IMR-90 (cell line): ENCODE results near the gene STOX2. TPM values are rescaled to one million over a fixed set of nuclear protein-coding genes. Genes with fewer than 3 reads are reported as not detected.

Experiments
- ATAC-seq: fragments of 200-7000 bp; cut with Tn5 transposase; 2 replicates; pipeline ENCODE4 v1.9.1; 2020; ENCODE audit warnings: low read depth, mild to moderate bottlenecking, moderate library complexity
- BruUV-seq: library from RNA; stranded (reverse); fragments of 400-500 nt; replicated peaks from 2 replicates; lab custom pipeline; 2021; lab: Mats Ljungman, UMichigan
- CTCF ChIA-PET: fragments of 300-600 bp; formaldehyde crosslinking; extraction: SDS; loops from one replicate; lab custom pipeline; 2021; ENCODE audit warnings: antibody characterized with exemption; lab: Yijun Ruan, JAX
- POLR2A ChIA-PET: fragments of 300-600 bp; sonication (Branson Sonifier 250); formaldehyde crosslinking; loops from one replicate; lab custom pipeline; 2022; ENCODE audit warnings: antibody characterized with exemption; ENCODE audit not compliant: unreplicated experiment; lab: Charles Lee
- DNase-seq: peaks from one replicate; pipeline ENCODE4 v3.0.0; 2013
- H2AFZ ChIP-seq: replicated peaks from 2 replicates; pipeline ENCODE3; 2013; ENCODE audit warnings: low read length, mild to moderate bottlenecking; ENCODE audit not compliant: poor library complexity
- H2AK5ac ChIP-seq: 2 replicates; pipeline ENCODE4 v1.6.1; 2013; ENCODE audit warnings: low read depth, low read length, inconsistent platforms
- H2AK9ac ChIP-seq: replicated peaks from 2 replicates; pipeline ENCODE3; 2013; ENCODE audit warnings: mild to moderate bottlenecking, low read depth, low read length, moderate library complexity; ENCODE audit not compliant: poor library complexity
- H2BK120ac ChIP-seq: 2 replicates; pipeline ENCODE4 v1.6.1; 2013; ENCODE audit warnings: low read depth, low read length, inconsistent platforms
- H2BK15ac ChIP-seq: 3 replicates; pipeline ENCODE4 v1.6.1; 2013; ENCODE audit warnings: low read depth, low read length, inconsistent platforms
- H2BK20ac ChIP-seq: 2 replicates; pipeline ENCODE4 v1.6.1; 2013; ENCODE audit warnings: low read depth, mild to moderate bottlenecking, inconsistent platforms, low read length, moderate library complexity
- H2BK5ac ChIP-seq: 2 replicates; pipeline ENCODE4 v1.6.1; 2013; ENCODE audit warnings: mild to moderate bottlenecking, low read depth, low read length, inconsistent platforms; ENCODE audit not compliant: poor library complexity, severe bottlenecking
- H3K14ac ChIP-seq: replicated peaks from 2 replicates; pipeline ENCODE4 v1.6.1; 2013; ENCODE audit warnings: low read depth, low read length, inconsistent platforms
- H3K18ac ChIP-seq: 2 replicates; pipeline ENCODE4 v1.6.1; 2013; ENCODE audit warnings: low read depth, low read length, control low read depth
- H3K23ac ChIP-seq: 2 replicates; pipeline ENCODE4 v1.6.1; 2013; ENCODE audit warnings: low read depth, low read length, inconsistent platforms
- H3K27ac ChIP-seq: 2 replicates; pipeline ENCODE4 v1.5.1; 2013; ENCODE audit warnings: mild to moderate bottlenecking, control low read depth, low read length; ENCODE audit not compliant: insufficient read depth
- H3K27me3 ChIP-seq: 2 replicates; pipeline ENCODE4 v1.6.1; 2013; ENCODE audit warnings: low read length; ENCODE audit not compliant: control insufficient read depth, insufficient read depth
- H3K36me3 ChIP-seq: 2 replicates; pipeline ENCODE4 v1.6.1; 2013; ENCODE audit warnings: low read length, mixed read lengths; ENCODE audit not compliant: control insufficient read depth, insufficient read depth
- H3K4ac ChIP-seq: 2 replicates; pipeline ENCODE4 v1.6.1; 2013; ENCODE audit warnings: low read depth, low read length, inconsistent platforms
- H3K4me1 ChIP-seq: 2 replicates; pipeline ENCODE4 v1.6.1; 2013; ENCODE audit warnings: low read length, mixed read lengths; ENCODE audit not compliant: control insufficient read depth, insufficient read depth
- H3K4me2 ChIP-seq: 2 replicates; pipeline ENCODE4 v1.6.1; 2013; ENCODE audit warnings: low read depth, mild to moderate bottlenecking, control low read depth, low read length, moderate library complexity
- H3K4me3 ChIP-seq: 2 replicates; pipeline ENCODE4 v1.5.1; 2013; ENCODE audit warnings: low read depth, mild to moderate bottlenecking, control low read depth, low read length, moderate library complexity; ENCODE audit not compliant: insufficient read depth
- H3K56ac ChIP-seq: 2 replicates; pipeline ENCODE4 v1.6.1; 2013; ENCODE audit warnings: low read length, inconsistent platforms; ENCODE audit not compliant: insufficient read depth; ENCODE audit errors: extremely low read depth
- H3K79me1 ChIP-seq, 2 experiments: 2 replicates each; pipeline ENCODE4 v1.6.1; 2013; ENCODE audit warnings: low read length in 2 of 2, inconsistent platforms in 1 of 2, low read depth in 1 of 2
- H3K9ac ChIP-seq: 2 replicates; pipeline ENCODE4 v1.6.1; 2013; ENCODE audit warnings: low read depth, low read length, control low read depth
- H3K9me1 ChIP-seq: 2 replicates; pipeline ENCODE4 v1.6.1; 2013; ENCODE audit warnings: low read length, inconsistent platforms; ENCODE audit not compliant: insufficient read depth
- H3K9me3 ChIP-seq: 2 replicates; pipeline ENCODE4 v1.6.1; 2013; ENCODE audit warnings: low read length; ENCODE audit not compliant: control insufficient read depth, insufficient read depth
- H4K20me1 ChIP-seq: 2 replicates; pipeline ENCODE4 v1.6.1; 2013; ENCODE audit warnings: low read length, inconsistent platforms; ENCODE audit not compliant: insufficient read depth
- H4K5ac ChIP-seq: 2 replicates; pipeline ENCODE4 v1.6.1; 2013; ENCODE audit warnings: mild to moderate bottlenecking, low read depth, low read length, control low read depth
- H4K8ac ChIP-seq, 2 experiments: 2 replicates each; pipeline ENCODE4 v1.6.1; 2013; ENCODE audit warnings: low read depth in 2 of 2, low read length in 2 of 2, control low read depth in 1 of 2, inconsistent platforms in 1 of 2
- H4K91ac ChIP-seq: 2 replicates; pipeline ENCODE4 v1.6.1; 2013; ENCODE audit warnings: low read depth, low read length, inconsistent platforms; ENCODE audit not compliant: insufficient read depth
- BHLHE40 ChIP-seq: fragments of 150-350 bp; IDR thresholded peaks from 2 replicates; pipeline ENCODE4 v1.6.1; 2016; ENCODE audit warnings: mild to moderate bottlenecking, low read depth, low read length
- CEBPB ChIP-seq: IDR thresholded peaks from 2 replicates; pipeline ENCODE4 v1.6.1; 2012; ENCODE audit warnings: low read depth, low read length, improper control_type of control experiment
- CHD1 ChIP-seq: IDR thresholded peaks from 2 replicates; pipeline ENCODE4 v1.6.1; 2012; ENCODE audit warnings: low read depth, low read length, improper control_type of control experiment
- FOS ChIP-seq: fragments of 150-350 bp; IDR thresholded peaks from 2 replicates; pipeline ENCODE4 v1.6.1; 2016; ENCODE audit warnings: low read depth, low read length
- MAFK ChIP-seq: IDR thresholded peaks from 2 replicates; pipeline ENCODE4 v1.6.1; 2012; ENCODE audit warnings: low read depth, low read length, improper control_type of control experiment
- MAZ ChIP-seq: IDR thresholded peaks from 2 replicates; pipeline ENCODE4 v1.6.1; 2012; ENCODE audit warnings: low read depth, mild to moderate bottlenecking, low read length, improper control_type of control experiment, moderate library complexity, borderline replicate concordance
- MXI1 ChIP-seq: IDR thresholded peaks from 2 replicates; pipeline ENCODE4 v1.6.1; 2012; ENCODE audit warnings: low read depth, mild to moderate bottlenecking, low read length, moderate library complexity, borderline replicate concordance
- NFE2L2 ChIP-seq: fragments of 150-350 bp; IDR thresholded peaks from 2 replicates; pipeline ENCODE4 v1.6.1; 2016; ENCODE audit warnings: low read depth, mild to moderate bottlenecking, low read length
- POLR2A ChIP-seq: IDR thresholded peaks from 2 replicates; pipeline ENCODE4 v1.6.1; 2012; ENCODE audit warnings: mild to moderate bottlenecking, low read depth, low read length
- RAD21 ChIP-seq: IDR thresholded peaks from 2 replicates; pipeline ENCODE4 v1.6.1; 2012; ENCODE audit warnings: low read length, improper control_type of control experiment
- RCOR1 ChIP-seq: IDR thresholded peaks from 2 replicates; pipeline ENCODE4 v1.6.1; 2012; ENCODE audit warnings: mild to moderate bottlenecking, low read length, improper control_type of control experiment; ENCODE audit not compliant: insufficient replicate concordance
- RFX5 ChIP-seq: IDR thresholded peaks from 2 replicates; pipeline ENCODE4 v1.8.0; 2012; ENCODE audit warnings: low read depth, mild to moderate bottlenecking, low read length, moderate library complexity
- SMC3 ChIP-seq: fragments of 150-350 bp; IDR thresholded peaks from 2 replicates; pipeline ENCODE4 v1.6.1; 2016; ENCODE audit warnings: low read depth, mild to moderate bottlenecking, antibody characterized with exemption, low read length, moderate library complexity
- WGBS, 2 experiments: methylation state at CpG; one replicate each; pipeline versions ENCODE4 v1.1.5 to v1.1.7; 2013; ENCODE audit warnings: missing lambda C conversion rate in 2 of 2; ENCODE audit not compliant: insufficient read length in 1 of 2; ENCODE audit errors: extremely low coverage in 2 of 2; 5-methylcytosine and 5-hydroxymethylcytosine counted together
- dilution Hi-C: fragments of 300-500 bp; cut with HindIII; formaldehyde crosslinking; loops from one replicate; pipeline ENCODE4 v1.14.3; 2018; ENCODE audit warnings: low sequenced_read_pairs; ENCODE audit not compliant: unreplicated experiment
- in situ Hi-C: fragments of 300-500 bp; cut with MboI; formaldehyde crosslinking; loops from 3 replicates; pipeline ENCODE4 v1.14.3; 2019; ENCODE audit warnings: low sequenced_read_pairs, inconsistent platforms, mixed read lengths
- intact Hi-C: fragments of 100-400 bp; cut with micrococcal nuclease; formaldehyde crosslinking; loops from 2 replicates; pipeline ENCODE4 v1.10.0; 2022
- polyA plus RNA-seq, 3 experiments: library from polyadenylated mRNA; depleted of rRNA; stranded (reverse); fragments of >200 nt; gene quantifications; 2 replicates each; pipeline ENCODE4 v1.2.3, GENCODE V29; 2012; ENCODE audit warnings: low replicate concordance in 1 of 3
- total RNA-seq: library from RNA; depleted of rRNA; stranded (reverse); fragments of >200 nt; gene quantifications from 2 replicates; pipeline ENCODE4 v1.2.3, GENCODE V29; 2012
- TF ChIP-seq, protein P1 (sequence below): conservative IDR thresholded peaks from 2 replicates; pipeline ENCODE4 v1.5.1; 2012; ENCODE audit warnings: mild to moderate bottlenecking, low read depth, low read length, improper control_type of control experiment
- TF ChIP-seq, protein P2 (sequence below): fragments of 150-350 bp; IDR thresholded peaks from 2 replicates; pipeline ENCODE4 v1.6.1; 2017; ENCODE audit warnings: mild to moderate bottlenecking, antibody characterized with exemption, low read length, low read depth
- TF ChIP-seq, protein P3 (sequence below): fragments of 150-350 bp; IDR thresholded peaks from 2 replicates; pipeline ENCODE4 v1.6.1; 2016; ENCODE audit warnings: low read depth, mild to moderate bottlenecking, low read length, moderate library complexity, borderline replicate concordance

The STOX2 gene
- total and polyA plus RNA-seq, 2 of the 4 experiments (the other 2 are of a cell fraction), result 1.1 to 5.4 TPM

DNA sequence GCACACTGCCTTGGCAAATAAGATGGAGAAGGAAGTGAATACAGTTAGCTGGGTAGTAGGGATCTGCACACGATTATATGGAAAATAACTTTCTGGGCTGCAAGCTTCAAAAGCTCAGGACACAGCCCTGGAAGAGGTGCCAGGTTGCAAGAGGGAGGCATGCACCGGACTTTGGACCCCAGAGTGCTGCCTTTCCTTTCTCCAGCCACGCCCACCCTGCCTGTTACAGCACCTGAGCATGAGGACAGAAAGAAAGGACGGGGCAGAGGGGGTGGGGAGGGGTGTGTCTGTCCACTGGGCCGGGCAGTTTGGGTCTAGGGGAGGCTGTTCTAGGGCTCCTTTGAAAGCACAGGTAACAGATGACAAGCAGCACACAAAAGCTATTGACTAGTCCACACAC, 159.8 kb downstream of the STOX2 start:
- no peak for TF ChIP-seq RCOR1
- TF ChIP-seq, protein P1, sequence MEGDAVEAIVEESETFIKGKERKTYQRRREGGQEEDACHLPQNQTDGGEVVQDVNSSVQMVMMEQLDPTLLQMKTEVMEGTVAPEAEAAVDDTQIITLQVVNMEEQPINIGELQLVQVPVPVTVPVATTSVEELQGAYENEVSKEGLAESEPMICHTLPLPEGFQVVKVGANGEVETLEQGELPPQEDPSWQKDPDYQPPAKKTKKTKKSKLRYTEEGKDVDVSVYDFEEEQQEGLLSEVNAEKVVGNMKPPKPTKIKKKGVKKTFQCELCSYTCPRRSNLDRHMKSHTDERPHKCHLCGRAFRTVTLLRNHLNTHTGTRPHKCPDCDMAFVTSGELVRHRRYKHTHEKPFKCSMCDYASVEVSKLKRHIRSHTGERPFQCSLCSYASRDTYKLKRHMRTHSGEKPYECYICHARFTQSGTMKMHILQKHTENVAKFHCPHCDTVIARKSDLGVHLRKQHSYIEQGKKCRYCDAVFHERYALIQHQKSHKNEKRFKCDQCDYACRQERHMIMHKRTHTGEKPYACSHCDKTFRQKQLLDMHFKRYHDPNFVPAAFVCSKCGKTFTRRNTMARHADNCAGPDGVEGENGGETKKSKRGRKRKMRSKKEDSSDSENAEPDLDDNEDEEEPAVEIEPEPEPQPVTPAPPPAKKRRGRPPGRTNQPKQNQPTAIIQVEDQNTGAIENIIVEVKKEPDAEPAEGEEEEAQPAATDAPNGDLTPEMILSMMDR, result no peak
- TF ChIP-seq NFE2L2, result no peak
- no peak for TF ChIP-seq CEBPB
- no peak for TF ChIP-seq MXI1
- no peak for TF ChIP-seq POLR2A
- no peak for TF ChIP-seq RAD21
- no peak for TF ChIP-seq FOS
- TF ChIP-seq, protein P2, sequence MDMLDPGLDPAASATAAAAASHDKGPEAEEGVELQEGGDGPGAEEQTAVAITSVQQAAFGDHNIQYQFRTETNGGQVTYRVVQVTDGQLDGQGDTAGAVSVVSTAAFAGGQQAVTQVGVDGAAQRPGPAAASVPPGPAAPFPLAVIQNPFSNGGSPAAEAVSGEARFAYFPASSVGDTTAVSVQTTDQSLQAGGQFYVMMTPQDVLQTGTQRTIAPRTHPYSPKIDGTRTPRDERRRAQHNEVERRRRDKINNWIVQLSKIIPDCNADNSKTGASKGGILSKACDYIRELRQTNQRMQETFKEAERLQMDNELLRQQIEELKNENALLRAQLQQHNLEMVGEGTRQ, result no peak
- TF ChIP-seq MAZ, result no peak
- TF ChIP-seq BHLHE40, result no peak
- TF ChIP-seq RFX5, result no peak
- no peak for TF ChIP-seq MAFK
- no peak for TF ChIP-seq SMC3
- TF ChIP-seq CHD1, result no peak
- TF ChIP-seq, protein P3, sequence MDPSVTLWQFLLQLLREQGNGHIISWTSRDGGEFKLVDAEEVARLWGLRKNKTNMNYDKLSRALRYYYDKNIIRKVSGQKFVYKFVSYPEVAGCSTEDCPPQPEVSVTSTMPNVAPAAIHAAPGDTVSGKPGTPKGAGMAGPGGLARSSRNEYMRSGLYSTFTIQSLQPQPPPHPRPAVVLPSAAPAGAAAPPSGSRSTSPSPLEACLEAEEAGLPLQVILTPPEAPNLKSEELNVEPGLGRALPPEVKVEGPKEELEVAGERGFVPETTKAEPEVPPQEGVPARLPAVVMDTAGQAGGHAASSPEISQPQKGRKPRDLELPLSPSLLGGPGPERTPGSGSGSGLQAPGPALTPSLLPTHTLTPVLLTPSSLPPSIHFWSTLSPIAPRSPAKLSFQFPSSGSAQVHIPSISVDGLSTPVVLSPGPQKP, result no peak
- Histone ChIP-seq H3K4ac (no peak overlapping the region), H2BK20ac (no peak overlapping the region), H3K18ac (no peak overlapping the region), H3K9me1 (no peaks in the 10 kb centered on the region), H3K56ac (no peak overlapping the region), H3K79me1 (no peaks in the 10 kb centered on the region), H3K27ac (no peak overlapping the region), H4K20me1 (no peaks in the 10 kb centered on the region), H2BK5ac (no peak overlapping the region), H3K27me3 (peaks cover 4% of the 10 kb centered on the region), H2BK15ac (no peak overlapping the region), H3K4me1 (no peaks in the 10 kb centered on the region), H3K23ac (no peak overlapping the region), H2AFZ (no peak overlapping the region), H2AK9ac (no peak overlapping the region), H3K9me3 (no peaks in the 10 kb centered on the region), H3K36me3 (no peaks in the 10 kb centered on the region), H3K4me2 (no peak overlapping the region), H3K9ac (no peak overlapping the region), H4K8ac (no peak overlapping the region), H3K4me3 (no peak overlapping the region), H3K14ac (no peak overlapping the region), H2AK5ac (no peak overlapping the region), H4K5ac (no peak overlapping the region), H4K91ac (no peak overlapping the region), H2BK120ac (no peak overlapping the region)
- in situ Hi-C loops (no loop called here), dilution Hi-C loops (no loop called here), intact Hi-C loops (no loop called here)
- no CpG with 5 or more reads among the region's 5 CpGs for WGBS, 2 experiments
- ATAC-seq, result no peak
- ChIA-PET POLR2A (no interaction called here), CTCF (no interaction called here)
- BruUV-seq, result no TSS peak
- DNase-seq, result no peak
